Vagina (tissue), 2 donors: ENCODE results near the gene IL12RB2. TPM values are rescaled to one million over a fixed set of nuclear protein-coding genes. Genes with fewer than 3 reads are reported as not detected.

Source experiments
- DNase-seq, 2 donors: peaks; one replicate each; pipeline ENCODE4 v3.0.0-alpha.2; 2017; ENCODE audit errors: extremely low spot score in 2 of 2
- H3K27ac ChIP-seq: fragments of 200-600 bp; sonication (generic); one replicate; pipeline ENCODE4 v1.5.1; 2019
- H3K27me3 ChIP-seq: fragments of 200-600 bp; sonication (generic); one replicate; pipeline ENCODE4 v1.5.1; 2019
- H3K36me3 ChIP-seq, 2 donors: fragments of 200-600 bp; sonication (generic); one replicate each; pipeline ENCODE4 v1.5.1; 2017 to 2019
- H3K4me1 ChIP-seq: fragments of 200-600 bp; sonication (generic); one replicate; pipeline ENCODE4 v1.5.1; 2019
- H3K4me3 ChIP-seq, 2 donors: fragments of 200-600 bp; sonication (generic); 1 replicate in 1 of 2; 2 replicates in 1 of 2; pipeline ENCODE4 v1.5.1; 2016 to 2019
- H3K9me3 ChIP-seq: fragments of 200-600 bp; sonication (generic); one replicate; pipeline ENCODE4 v1.5.1; 2019
- POLR2A ChIP-seq, 2 donors: fragments of 450-650 bp; IDR thresholded peaks; one replicate each; pipeline ENCODE4 v1.6.1; 2017; ENCODE audit warnings: antibody characterized with exemption in 2 of 2, mild to moderate bottlenecking in 2 of 2, moderate library complexity in 2 of 2
- POLR2AphosphoS5 ChIP-seq, 2 donors: sonication (generic); formaldehyde crosslinking; IDR thresholded peaks; one replicate each; pipeline ENCODE4 v1.9.0; 2017; ENCODE audit warnings: antibody characterized with exemption in 2 of 2, mild to moderate bottlenecking in 2 of 2, low read depth in 1 of 2; ENCODE audit not compliant: insufficient read depth in 1 of 2
- intact Hi-C: fragments of 100-400 bp; cut with DNase I; formaldehyde crosslinking; loops from one replicate; pipeline ENCODE4 v1.15.1; 2023
- total RNA-seq: library from RNA; depleted of rRNA; stranded (reverse); fragments of >200 nt; gene quantifications from one replicate; pipeline ENCODE4 v1.2.3, GENCODE V29; 2016
- TF ChIP-seq, protein P1 (sequence below), 3 experiments: fragments of 450-650 bp in 2 of 3; fragments of 200-600 bp in 1 of 3; sonication (generic) in 1 of 3; IDR thresholded peaks; one replicate each; pipeline ENCODE4 v1.5.1; 2017 to 2019; ENCODE audit warnings: antibody characterized with exemption in 3 of 3, mild to moderate bottlenecking in 2 of 3, moderate library complexity in 2 of 3

The IL12RB2 gene
- total RNA-seq, 1 donor from 2014 or later, result 0.74 TPM

DNA sequence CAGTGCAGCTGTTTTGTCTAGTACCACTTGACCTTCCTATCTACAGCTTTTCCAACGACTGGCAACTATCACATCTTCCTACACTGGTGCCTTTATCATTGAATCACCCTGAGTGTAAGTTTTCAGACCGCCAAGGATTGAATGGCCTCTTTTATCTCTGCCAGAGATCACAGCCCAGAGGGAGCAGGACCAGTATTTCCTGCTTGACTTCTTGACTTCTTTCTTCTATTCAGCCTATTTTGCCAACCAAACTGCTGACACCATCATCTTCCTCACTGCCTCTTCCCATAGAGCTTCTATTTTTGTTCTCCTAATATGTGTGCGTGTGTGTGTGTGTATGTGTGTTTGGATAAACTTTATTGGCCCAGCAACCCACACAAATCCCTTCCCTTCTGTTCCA is 68.7 kb downstream of the IL12RB2 start:
- TF ChIP-seq POLR2A (IDR thresholded peaks at IDR 0.05), result no peak
- TF ChIP-seq, protein P1, sequence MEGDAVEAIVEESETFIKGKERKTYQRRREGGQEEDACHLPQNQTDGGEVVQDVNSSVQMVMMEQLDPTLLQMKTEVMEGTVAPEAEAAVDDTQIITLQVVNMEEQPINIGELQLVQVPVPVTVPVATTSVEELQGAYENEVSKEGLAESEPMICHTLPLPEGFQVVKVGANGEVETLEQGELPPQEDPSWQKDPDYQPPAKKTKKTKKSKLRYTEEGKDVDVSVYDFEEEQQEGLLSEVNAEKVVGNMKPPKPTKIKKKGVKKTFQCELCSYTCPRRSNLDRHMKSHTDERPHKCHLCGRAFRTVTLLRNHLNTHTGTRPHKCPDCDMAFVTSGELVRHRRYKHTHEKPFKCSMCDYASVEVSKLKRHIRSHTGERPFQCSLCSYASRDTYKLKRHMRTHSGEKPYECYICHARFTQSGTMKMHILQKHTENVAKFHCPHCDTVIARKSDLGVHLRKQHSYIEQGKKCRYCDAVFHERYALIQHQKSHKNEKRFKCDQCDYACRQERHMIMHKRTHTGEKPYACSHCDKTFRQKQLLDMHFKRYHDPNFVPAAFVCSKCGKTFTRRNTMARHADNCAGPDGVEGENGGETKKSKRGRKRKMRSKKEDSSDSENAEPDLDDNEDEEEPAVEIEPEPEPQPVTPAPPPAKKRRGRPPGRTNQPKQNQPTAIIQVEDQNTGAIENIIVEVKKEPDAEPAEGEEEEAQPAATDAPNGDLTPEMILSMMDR (IDR thresholded peaks at IDR 0.05), result no peak
- TF ChIP-seq POLR2AphosphoS5 (IDR thresholded peaks at IDR 0.05; ENCODE audit: insufficient read depth in 1 of 2, low read depth in 1 of 2), result no peak
- Histone ChIP-seq H3K27me3 (no peaks in the 10 kb centered on the region), H3K4me1 (no peaks in the 10 kb centered on the region), H3K36me3 (no peaks in the 10 kb centered on the region), H3K4me3 (no peak overlapping the region), H3K9me3 (no peaks in the 10 kb centered on the region), H3K27ac (no peak overlapping the region)
- intact Hi-C loops, result no loop called here
- DNase-seq, result no peak

DNA sequence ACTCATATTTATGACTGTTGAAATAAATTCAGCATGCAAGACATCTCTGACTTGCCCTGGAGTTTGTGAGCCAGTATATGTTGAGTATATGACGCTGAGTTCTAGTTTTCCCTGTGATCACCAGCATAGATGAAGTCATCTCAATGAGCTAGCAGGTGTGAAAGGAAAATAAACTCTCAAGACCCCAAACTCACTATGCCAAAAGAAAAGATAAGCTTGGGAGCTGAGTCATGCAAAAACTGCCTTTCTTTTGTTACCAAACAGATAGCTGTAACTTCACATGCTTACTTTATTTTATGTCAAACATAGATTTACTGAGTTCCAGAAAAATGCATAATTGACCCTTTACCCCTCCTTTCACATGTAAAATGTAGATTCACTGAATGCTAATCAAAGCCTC is 69.6 kb downstream of the IL12RB2 start:
- H3K9me3 ChIP-seq, result no peaks in the 10 kb centered on the region
- TF ChIP-seq POLR2AphosphoS5 (IDR thresholded peaks at IDR 0.05; ENCODE audit: insufficient read depth in 1 of 2, low read depth in 1 of 2), result no peak
- H3K4me1 ChIP-seq, result peaks cover 5% of the 10 kb centered on the region
- no peak overlapping the region for H3K27ac ChIP-seq
- intact Hi-C loops, result no loop called here
- no peak overlapping the region for H3K4me3 ChIP-seq
- DNase-seq, result no peak
- H3K36me3 ChIP-seq, result no peaks in the 10 kb centered on the region
- no peaks in the 10 kb centered on the region for H3K27me3 ChIP-seq

GRCh38 chr1:67381154-67381553 is 73.5 kb downstream of the IL12RB2 start:
- DNase-seq, result no peak

GRCh38 chr1:67382292-67382691 is 74.6 kb downstream of the IL12RB2 start:
- TF ChIP-seq POLR2A (IDR thresholded peaks at IDR 0.05) (no peak), POLR2AphosphoS5 (IDR thresholded peaks at IDR 0.05; ENCODE audit: insufficient read depth in 1 of 2, low read depth in 1 of 2) (no peak)
- TF ChIP-seq, protein P1 (IDR thresholded peaks at IDR 0.05), result no peak
- H3K27me3 ChIP-seq, result no peaks in the 10 kb centered on the region
- H3K9me3 ChIP-seq, result no peaks in the 10 kb centered on the region
- H3K4me1 ChIP-seq, result peaks cover 5% of the 10 kb centered on the region
- DNase-seq, result no peak
- intact Hi-C loops, result no loop called here
- H3K36me3 ChIP-seq, result no peaks in the 10 kb centered on the region
- H3K27ac ChIP-seq, result no peak overlapping the region
- H3K4me3 ChIP-seq, result no peak overlapping the region

More at GRCh38 chr1:67381154-67381553, 73.5 kb downstream of the IL12RB2 start:
- Histone ChIP-seq H3K4me3 (no peak overlapping the region), H3K27ac (no peak overlapping the region), H3K4me1 (peaks cover 5% of the 10 kb centered on the region), H3K9me3 (no peaks in the 10 kb centered on the region), H3K36me3 (no peaks in the 10 kb centered on the region), H3K27me3 (no peaks in the 10 kb centered on the region)
- TF ChIP-seq, protein P1 (IDR thresholded peaks at IDR 0.05), result no peak
- TF ChIP-seq POLR2A (IDR thresholded peaks at IDR 0.05) (no peak), POLR2AphosphoS5 (IDR thresholded peaks at IDR 0.05; ENCODE audit: insufficient read depth in 1 of 2, low read depth in 1 of 2) (no peak)
- intact Hi-C loops, result no loop called here

- TF ChIP-seq POLR2AphosphoS5 (IDR thresholded peaks at IDR 0.05; ENCODE audit: insufficient read depth in 1 of 2, low read depth in 1 of 2) (no peak), POLR2A (IDR thresholded peaks at IDR 0.05) (no peak)
- TF ChIP-seq, protein P1 (IDR thresholded peaks at IDR 0.05), result no peak
- H3K27me3 ChIP-seq, result no peaks in the 10 kb centered on the region
- H3K9me3 ChIP-seq, result no peaks in the 10 kb centered on the region
- H3K36me3 ChIP-seq, result no peaks in the 10 kb centered on the region
- no peak overlapping the region for H3K27ac ChIP-seq
- DNase-seq, result no peak
- H3K4me1 ChIP-seq, result peaks cover 5% of the 10 kb centered on the region
- intact Hi-C loops, result no loop called here
- no peak overlapping the region for H3K4me3 ChIP-seq
Measured at GRCh38 chr1:67383999-67384638, 76.4 kb downstream of the IL12RB2 start.
